ENCODE results near the gene BSPRY. TPM values are rescaled to one million over a fixed set of nuclear protein-coding genes. Genes with fewer than 3 reads are reported as not detected.
A peak's percentile ranks its signal among the peaks of the same experiment; 100 is the strongest.

Gene BSPRY
- total RNA-seq, 1 donor from 2014 or later, result 9.0 TPM

DNA sequence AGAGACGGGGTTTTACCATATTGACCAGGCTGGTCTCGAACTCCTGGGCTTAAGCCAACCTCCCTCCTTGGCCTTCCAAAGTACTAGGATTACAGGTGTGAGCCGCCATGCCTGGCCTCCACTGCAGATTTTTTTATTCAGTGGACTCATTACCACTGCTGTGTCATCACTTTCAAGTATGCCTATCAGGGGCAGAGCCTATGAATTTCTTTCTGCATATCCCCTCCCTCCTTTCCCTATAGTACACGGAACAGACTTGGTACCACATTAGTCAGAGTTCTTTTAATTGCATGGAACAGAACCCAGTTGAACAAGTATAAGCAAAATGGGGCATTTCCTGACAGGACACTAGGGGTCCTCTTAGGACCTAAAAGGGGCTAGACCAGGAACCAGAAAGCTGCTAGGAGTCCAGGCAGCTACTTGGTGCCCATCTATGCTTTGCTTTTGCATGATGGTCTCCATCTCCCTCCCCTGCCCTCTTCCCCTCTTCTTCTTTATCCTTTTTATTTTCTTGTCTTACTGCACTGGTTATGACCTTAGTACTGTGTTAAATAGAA lies 5.8 kb downstream of the BSPRY start:
- TF ChIP-seq, protein P1, sequence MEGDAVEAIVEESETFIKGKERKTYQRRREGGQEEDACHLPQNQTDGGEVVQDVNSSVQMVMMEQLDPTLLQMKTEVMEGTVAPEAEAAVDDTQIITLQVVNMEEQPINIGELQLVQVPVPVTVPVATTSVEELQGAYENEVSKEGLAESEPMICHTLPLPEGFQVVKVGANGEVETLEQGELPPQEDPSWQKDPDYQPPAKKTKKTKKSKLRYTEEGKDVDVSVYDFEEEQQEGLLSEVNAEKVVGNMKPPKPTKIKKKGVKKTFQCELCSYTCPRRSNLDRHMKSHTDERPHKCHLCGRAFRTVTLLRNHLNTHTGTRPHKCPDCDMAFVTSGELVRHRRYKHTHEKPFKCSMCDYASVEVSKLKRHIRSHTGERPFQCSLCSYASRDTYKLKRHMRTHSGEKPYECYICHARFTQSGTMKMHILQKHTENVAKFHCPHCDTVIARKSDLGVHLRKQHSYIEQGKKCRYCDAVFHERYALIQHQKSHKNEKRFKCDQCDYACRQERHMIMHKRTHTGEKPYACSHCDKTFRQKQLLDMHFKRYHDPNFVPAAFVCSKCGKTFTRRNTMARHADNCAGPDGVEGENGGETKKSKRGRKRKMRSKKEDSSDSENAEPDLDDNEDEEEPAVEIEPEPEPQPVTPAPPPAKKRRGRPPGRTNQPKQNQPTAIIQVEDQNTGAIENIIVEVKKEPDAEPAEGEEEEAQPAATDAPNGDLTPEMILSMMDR (conservative IDR thresholded peaks at IDR 0.05), result peak; percentile 25
- Mint-ChIP-seq H3K4me1 (ENCODE audit: unreplicated experiment) (no peaks in the 10 kb centered on the region), H3K4me3 (no peak overlapping the region), H3K36me3 (peaks cover 9% of the 10 kb centered on the region), H3K9me3 (no peaks in the 10 kb centered on the region), H3K27me3 (peaks cover 46% of the 10 kb centered on the region), H3K27ac (no peak overlapping the region)
- DNase-seq (ENCODE audit: extremely low spot score, unreplicated experiment), result no peak

DNA sequence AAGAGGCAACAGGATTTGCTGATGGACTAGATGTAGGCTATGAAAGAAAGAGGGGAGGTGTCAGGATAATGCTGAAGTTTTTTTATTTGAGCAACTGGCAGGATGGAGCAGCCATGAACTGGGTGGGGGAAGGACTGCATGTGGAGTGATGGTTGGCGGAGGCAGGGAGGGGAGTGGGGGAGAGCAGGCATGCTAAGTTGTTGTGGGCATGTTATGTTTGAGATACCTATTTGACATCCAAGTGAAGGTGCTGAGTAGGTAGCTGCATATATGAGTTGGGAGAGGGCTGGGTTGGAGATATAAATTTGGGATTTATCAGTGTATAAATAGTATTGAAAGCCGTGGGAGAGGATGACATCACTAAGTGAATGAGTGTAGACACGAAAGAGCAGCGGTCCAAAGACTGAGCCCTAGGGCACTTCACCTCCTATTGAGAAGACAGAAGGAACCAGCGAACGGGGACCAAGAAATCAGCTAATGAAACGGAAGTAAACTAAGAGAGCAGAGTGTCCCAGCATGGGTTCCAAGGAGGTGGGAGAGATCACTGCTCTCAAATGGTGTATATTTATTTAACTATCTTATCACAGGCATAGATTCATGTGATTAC lies 7.4 kb downstream of the BSPRY start:
- peaks cover 31% of the 10 kb centered on the region for H3K27me3 Mint-ChIP-seq
- H3K27ac Mint-ChIP-seq, result no peak overlapping the region
- H3K4me1 Mint-ChIP-seq (ENCODE audit: unreplicated experiment), result peaks cover 7% of the 10 kb centered on the region
- H3K36me3 Mint-ChIP-seq, result peaks cover 9% of the 10 kb centered on the region
- DNase-seq (ENCODE audit: extremely low spot score, unreplicated experiment), result no peak
- TF ChIP-seq, protein P1 (conservative IDR thresholded peaks at IDR 0.05), result no peak
- no peaks in the 10 kb centered on the region for H3K9me3 Mint-ChIP-seq
- no peak overlapping the region for H3K4me3 Mint-ChIP-seq

DNA sequence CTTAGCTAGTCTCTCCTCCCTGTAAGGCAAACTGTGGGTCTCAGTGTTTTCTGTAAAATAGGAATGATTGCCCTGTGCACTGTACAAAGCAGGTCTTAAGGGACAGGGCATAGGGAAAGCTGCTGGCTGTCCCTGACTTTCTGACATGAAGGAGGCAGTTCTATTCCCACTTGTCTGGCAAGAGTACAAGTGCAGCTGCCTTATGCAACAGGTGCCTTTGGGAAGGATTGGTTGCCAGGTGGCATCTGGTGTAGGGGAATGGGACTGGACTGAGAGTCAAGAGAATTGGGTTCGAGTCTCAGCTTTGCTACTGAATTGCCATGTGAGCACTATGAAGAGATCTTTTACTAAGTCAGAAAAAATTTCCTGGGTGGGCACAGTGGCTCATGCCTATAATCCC lies 10.0 kb downstream of the BSPRY start:
- H3K27me3 Mint-ChIP-seq, result peaks cover 11% of the 10 kb centered on the region
- H3K4me3 Mint-ChIP-seq, result no peak overlapping the region
- no peaks in the 10 kb centered on the region for H3K9me3 Mint-ChIP-seq
- DNase-seq (ENCODE audit: extremely low spot score, unreplicated experiment), result no peak
- TF ChIP-seq, protein P1 (conservative IDR thresholded peaks at IDR 0.05), result no peak
- peaks cover 7% of the 10 kb centered on the region for H3K4me1 Mint-ChIP-seq (ENCODE audit: unreplicated experiment)
- peaks cover 3% of the 10 kb centered on the region for H3K36me3 Mint-ChIP-seq
- H3K27ac Mint-ChIP-seq, result no peak overlapping the region

DNA sequence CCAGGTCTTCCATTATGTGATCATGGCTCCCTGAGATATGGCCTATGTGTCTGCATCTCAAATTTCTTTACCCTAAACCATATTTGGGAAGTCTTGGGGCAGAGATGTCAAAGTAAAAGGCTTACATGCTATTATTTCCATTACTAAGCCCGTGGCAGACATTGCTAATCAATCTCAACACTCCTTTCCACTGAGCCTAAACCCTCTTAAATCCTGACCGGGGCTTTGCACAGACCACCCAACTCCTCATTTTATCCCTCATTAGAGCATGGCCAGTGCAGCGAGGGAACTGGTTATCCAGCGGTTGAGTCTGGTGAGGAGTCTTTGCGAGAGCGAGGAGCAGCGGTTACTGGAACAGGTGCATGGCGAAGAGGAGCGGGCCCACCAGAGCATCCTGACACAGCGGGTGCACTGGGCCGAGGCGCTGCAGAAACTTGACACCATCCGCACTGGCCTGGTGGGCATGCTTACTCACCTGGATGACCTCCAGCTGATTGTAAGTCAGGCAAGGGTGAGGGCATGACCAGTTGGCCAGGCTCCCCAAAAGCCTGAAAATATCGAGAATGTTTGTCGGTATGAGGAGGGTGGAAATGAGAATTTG lies 11.0 kb downstream of the BSPRY start:
- Mint-ChIP-seq H3K27me3 (peaks cover 6% of the 10 kb centered on the region), H3K4me1 (ENCODE audit: unreplicated experiment) (peaks cover 7% of the 10 kb centered on the region), H3K36me3 (peaks cover 3% of the 10 kb centered on the region), H3K9me3 (no peaks in the 10 kb centered on the region), H3K27ac (no peak overlapping the region), H3K4me3 (no peak overlapping the region)
- DNase-seq (ENCODE audit: extremely low spot score, unreplicated experiment), result no peak
- TF ChIP-seq, protein P1 (conservative IDR thresholded peaks at IDR 0.05), result no peak

DNA sequence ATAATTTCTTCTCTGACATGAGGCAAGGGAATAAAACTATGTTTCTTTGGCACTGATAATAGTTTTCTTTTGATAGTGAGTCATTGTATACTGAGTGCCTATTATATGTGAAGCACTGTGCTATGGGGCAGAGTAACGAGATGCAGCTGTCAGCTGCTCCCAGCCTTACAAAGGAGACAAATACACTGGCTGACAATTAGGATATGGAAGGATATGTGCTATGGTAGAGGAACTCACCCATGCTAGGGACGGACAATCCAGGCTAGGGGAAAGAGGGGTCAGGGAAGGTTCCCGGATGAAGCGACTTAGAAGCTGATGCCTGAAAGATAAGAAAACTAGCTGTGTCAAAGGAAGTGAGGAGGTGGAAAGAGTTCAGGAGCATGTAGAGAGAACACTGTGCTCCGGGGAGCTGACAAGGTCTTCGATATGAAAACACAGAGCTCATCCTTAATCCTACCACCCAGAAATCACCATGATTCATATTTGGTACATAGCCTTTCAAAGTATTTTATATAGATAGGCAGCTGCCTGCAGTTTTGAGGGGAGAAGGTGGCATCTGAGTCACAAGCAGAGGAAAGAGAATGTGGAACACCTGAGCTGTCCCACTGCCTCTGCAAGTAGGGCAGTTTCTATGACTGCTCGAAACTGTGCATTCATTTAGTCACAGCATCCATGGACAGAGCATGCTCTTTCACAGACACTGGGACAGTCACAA lies 12.1 kb downstream of the BSPRY start:
- Mint-ChIP-seq H3K27ac (no peak overlapping the region), H3K27me3 (peaks cover 5% of the 10 kb centered on the region), H3K4me1 (ENCODE audit: unreplicated experiment) (peaks cover 7% of the 10 kb centered on the region), H3K9me3 (no peaks in the 10 kb centered on the region), H3K4me3 (no peak overlapping the region), H3K36me3 (peaks cover 3% of the 10 kb centered on the region)
- no peak for DNase-seq (ENCODE audit: extremely low spot score, unreplicated experiment)
- TF ChIP-seq, protein P1 (conservative IDR thresholded peaks at IDR 0.05), result no peak

All from type B pancreatic cell (in vitro differentiated cells).